GM06990 (cell line): ENCODE results near the gene MAGEA9.

ENCODE experiments used
- DNase-seq: peaks from one replicate; pipeline ENCODE4 v3.0.0-alpha.2; 2011; ENCODE audit not compliant: insufficient read length; ENCODE audit errors: extremely low read depth
- H3K27me3 ChIP-seq: replicated peaks from 2 replicates; pipeline ENCODE4 v1.6.0; 2011; ENCODE audit warnings: low read length; ENCODE audit not compliant: control insufficient read depth, insufficient read depth
- H3K36me3 ChIP-seq: 2 replicates; pipeline ENCODE4 v1.5.1; 2011; ENCODE audit warnings: low read length; ENCODE audit not compliant: control insufficient read depth, insufficient read depth
- H3K4me3 ChIP-seq: replicated peaks from 2 replicates; pipeline ENCODE4 v1.5.1; 2011; ENCODE audit warnings: low read depth, mild to moderate bottlenecking, control low read depth, low read length
- CTCF ChIP-seq: IDR thresholded peaks from 2 replicates; pipeline ENCODE4 v1.5.1; 2011; ENCODE audit warnings: low read length, control low read depth, mild to moderate bottlenecking, inconsistent platforms; ENCODE audit not compliant: insufficient read depth, poor library complexity, severe bottlenecking

Gene MAGEA9

GRCh38 chrX:149818652-149819051, 36.9 kb downstream of the MAGEA9 start:
- no peak overlapping the region for H3K4me3 ChIP-seq
- no peaks in the 10 kb centered on the region for H3K27me3 ChIP-seq
- no peak for DNase-seq
- TF ChIP-seq CTCF, result no peak
- H3K36me3 ChIP-seq, result no peaks in the 10 kb centered on the region

GRCh38 chrX:149819371-149819770, 37.6 kb downstream of the MAGEA9 start:
- DNase-seq, result no peak
- Histone ChIP-seq H3K4me3 (no peak overlapping the region), H3K36me3 (no peaks in the 10 kb centered on the region), H3K27me3 (no peaks in the 10 kb centered on the region)
- TF ChIP-seq CTCF, result no peak

GRCh38 chrX:149825424-149825823, 43.7 kb downstream of the MAGEA9 start:
- Histone ChIP-seq H3K27me3 (no peaks in the 10 kb centered on the region), H3K4me3 (no peak overlapping the region), H3K36me3 (no peaks in the 10 kb centered on the region)
- TF ChIP-seq CTCF, result peak; percentile 57
- no peak for DNase-seq

GRCh38 chrX:149827254-149827653, 45.5 kb downstream of the MAGEA9 start:
- Histone ChIP-seq H3K36me3 (no peaks in the 10 kb centered on the region), H3K27me3 (no peaks in the 10 kb centered on the region), H3K4me3 (no peak overlapping the region)
- DNase-seq, result no peak
- TF ChIP-seq CTCF, result no peak

- Histone ChIP-seq H3K36me3 (no peaks in the 10 kb centered on the region), H3K27me3 (no peaks in the 10 kb centered on the region), H3K4me3 (peak overlapping the region; percentile 43)
- peak; percentile 34 for DNase-seq
- no peak for TF ChIP-seq CTCF
These were observed 48.0 kb downstream of the MAGEA9 start for GRCh38 chrX:149829751-149830191.
